Measurements from ENCODE around the gene SMYD2. TPM values are rescaled to one million over a fixed set of nuclear protein-coding genes. Genes with fewer than 3 reads are reported as not detected.

The SMYD2 gene
- total RNA-seq, 1 experiment from 2014 or later, result 25.8 TPM

DNA sequence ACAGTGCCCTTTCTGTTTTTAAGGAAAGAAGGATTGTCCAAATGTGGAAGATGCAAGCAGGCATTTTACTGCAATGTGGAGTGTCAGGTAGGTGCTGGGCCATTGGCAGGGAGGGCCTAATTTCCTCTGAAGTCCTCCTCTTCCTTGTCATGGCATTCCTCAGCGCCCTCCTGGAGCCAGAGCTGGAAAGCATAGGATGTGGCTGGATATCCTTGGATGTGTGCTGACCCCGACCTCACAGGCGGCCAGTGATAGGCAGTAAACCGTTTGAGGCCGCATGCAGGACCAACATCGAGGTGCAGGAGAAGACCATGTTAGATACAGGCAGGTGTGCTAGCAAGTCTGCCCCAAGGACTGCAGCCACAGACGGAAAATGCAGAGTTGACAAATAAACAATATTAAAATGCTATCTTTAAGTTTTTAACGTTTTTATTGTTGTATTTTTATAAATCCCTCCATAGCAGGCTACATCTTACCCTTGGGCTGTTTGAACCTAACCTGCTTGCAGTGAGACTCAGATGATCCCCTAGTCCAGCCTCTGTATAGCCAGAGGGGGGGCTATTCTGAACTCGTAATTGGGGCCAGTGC lies 24.3 kb downstream of the SMYD2 start:
- peaks cover 11% of the 10 kb centered on the region for H3K4me1 ChIP-seq (ENCODE audit: insufficient read depth, low read length, poor library complexity, severe bottlenecking)
- no peaks in the 10 kb centered on the region for H3K9me3 ChIP-seq (ENCODE audit: low read depth, low read length, poor library complexity, severe bottlenecking)
- BruUV-seq (replicated peaks), result no TSS peak
- POLR2A ChIA-PET (ENCODE audit: low non-redundant PET), result no interaction called here
- no peak overlapping the region for H3K27ac ChIP-seq (ENCODE audit: low read depth, low read length, poor library complexity, severe bottlenecking)
- no peaks in the 10 kb centered on the region for H3K27me3 ChIP-seq (replicated peaks; ENCODE audit: insufficient read depth, low read depth, low read length, poor library complexity)
- no peak for TF ChIP-seq EZH2 (IDR thresholded peaks at IDR 0.05; ENCODE audit: borderline replicate concordance, low read depth, low read length, poor library complexity, severe bottlenecking)
- intact Hi-C loops (cut with micrococcal nuclease; ENCODE audit: unreplicated experiment), result loop anchor here (10.0 kb wide), 1 partner anchor 1040 kb away; no protein-coding TSS in a partner anchor
- CTCF ChIA-PET, result no interaction called here
- H3K36me3 ChIP-seq (ENCODE audit: insufficient read depth, low read length, poor library complexity, severe bottlenecking), result no peaks in the 10 kb centered on the region
- no peak overlapping the region for H3K4me3 ChIP-seq (ENCODE audit: low read depth, low read length, poor library complexity, severe bottlenecking)
- DNase-seq (ENCODE audit: low spot score), result no peak

DNA sequence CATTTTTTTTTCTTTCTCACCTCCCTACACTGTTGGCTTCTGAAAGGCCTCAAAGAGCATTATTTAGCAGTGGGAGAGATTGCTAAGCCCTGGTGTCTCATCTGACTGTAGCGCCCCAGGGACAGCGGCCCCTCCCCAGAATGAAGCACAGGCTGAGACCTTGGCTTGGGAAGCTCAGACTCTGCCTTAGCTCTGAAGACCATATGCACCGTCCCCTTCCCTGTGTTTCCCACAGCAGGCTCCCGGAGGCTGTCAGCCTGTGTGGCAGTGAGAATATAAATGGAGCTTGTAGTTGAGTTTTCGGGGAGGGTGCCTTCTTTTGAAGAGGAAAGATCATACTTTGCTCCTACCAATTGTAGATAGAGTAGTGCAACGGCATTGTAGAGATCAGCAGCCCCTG lies 25.3 kb downstream of the SMYD2 start:
- H3K27me3 ChIP-seq (replicated peaks; ENCODE audit: insufficient read depth, low read depth, low read length, poor library complexity), result no peaks in the 10 kb centered on the region
- no peak for DNase-seq (ENCODE audit: low spot score)
- no peak overlapping the region for H3K27ac ChIP-seq (ENCODE audit: low read depth, low read length, poor library complexity, severe bottlenecking)
- no peaks in the 10 kb centered on the region for H3K9me3 ChIP-seq (ENCODE audit: low read depth, low read length, poor library complexity, severe bottlenecking)
- TF ChIP-seq, protein P1, sequence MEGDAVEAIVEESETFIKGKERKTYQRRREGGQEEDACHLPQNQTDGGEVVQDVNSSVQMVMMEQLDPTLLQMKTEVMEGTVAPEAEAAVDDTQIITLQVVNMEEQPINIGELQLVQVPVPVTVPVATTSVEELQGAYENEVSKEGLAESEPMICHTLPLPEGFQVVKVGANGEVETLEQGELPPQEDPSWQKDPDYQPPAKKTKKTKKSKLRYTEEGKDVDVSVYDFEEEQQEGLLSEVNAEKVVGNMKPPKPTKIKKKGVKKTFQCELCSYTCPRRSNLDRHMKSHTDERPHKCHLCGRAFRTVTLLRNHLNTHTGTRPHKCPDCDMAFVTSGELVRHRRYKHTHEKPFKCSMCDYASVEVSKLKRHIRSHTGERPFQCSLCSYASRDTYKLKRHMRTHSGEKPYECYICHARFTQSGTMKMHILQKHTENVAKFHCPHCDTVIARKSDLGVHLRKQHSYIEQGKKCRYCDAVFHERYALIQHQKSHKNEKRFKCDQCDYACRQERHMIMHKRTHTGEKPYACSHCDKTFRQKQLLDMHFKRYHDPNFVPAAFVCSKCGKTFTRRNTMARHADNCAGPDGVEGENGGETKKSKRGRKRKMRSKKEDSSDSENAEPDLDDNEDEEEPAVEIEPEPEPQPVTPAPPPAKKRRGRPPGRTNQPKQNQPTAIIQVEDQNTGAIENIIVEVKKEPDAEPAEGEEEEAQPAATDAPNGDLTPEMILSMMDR (conservative IDR thresholded peaks at IDR 0.05; ENCODE audit: low read depth, low read length), result no peak
- no peak for TF ChIP-seq EZH2 (IDR thresholded peaks at IDR 0.05; ENCODE audit: borderline replicate concordance, low read depth, low read length, poor library complexity, severe bottlenecking)
- ChIA-PET CTCF (no interaction called here), POLR2A (ENCODE audit: low non-redundant PET) (no interaction called here)
- intact Hi-C loops (cut with micrococcal nuclease; ENCODE audit: unreplicated experiment), result loop anchor here (10.0 kb wide), 1 partner anchor 1041 kb away; no protein-coding TSS in a partner anchor
- no peaks in the 10 kb centered on the region for H3K36me3 ChIP-seq (ENCODE audit: insufficient read depth, low read length, poor library complexity, severe bottlenecking)
- no TSS peak for BruUV-seq (replicated peaks)
- peaks cover 12% of the 10 kb centered on the region for H3K4me1 ChIP-seq (ENCODE audit: insufficient read depth, low read length, poor library complexity, severe bottlenecking)
- H3K4me3 ChIP-seq (ENCODE audit: low read depth, low read length, poor library complexity, severe bottlenecking), result no peak overlapping the region

DNA sequence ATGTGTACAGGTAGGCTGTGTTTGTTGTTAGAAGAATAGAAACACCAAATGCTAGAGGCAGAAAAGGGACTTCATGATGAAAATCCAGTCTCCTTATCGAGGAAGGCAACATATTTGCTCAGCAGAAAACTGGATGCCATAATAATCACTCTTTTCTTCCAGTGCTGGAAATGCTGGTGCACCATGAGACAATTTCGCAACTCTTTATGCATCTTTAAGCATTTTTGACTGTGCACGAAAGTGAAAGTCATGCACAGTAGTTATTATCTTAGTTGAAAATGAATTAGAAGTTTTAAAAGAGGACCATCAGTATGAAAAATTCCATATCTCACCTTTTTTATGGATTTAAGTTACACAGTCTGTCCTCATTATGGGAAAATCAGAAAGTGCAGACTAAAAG lies 29.1 kb downstream of the SMYD2 start:
- H3K4me3 ChIP-seq (ENCODE audit: low read depth, low read length, poor library complexity, severe bottlenecking), result no peak overlapping the region
- peaks cover 7% of the 10 kb centered on the region for H3K4me1 ChIP-seq (ENCODE audit: insufficient read depth, low read length, poor library complexity, severe bottlenecking)
- ChIA-PET POLR2A (ENCODE audit: low non-redundant PET) (no interaction called here), CTCF (no interaction called here)
- DNase-seq (ENCODE audit: low spot score), result no peak
- no peaks in the 10 kb centered on the region for H3K27me3 ChIP-seq (replicated peaks; ENCODE audit: insufficient read depth, low read depth, low read length, poor library complexity)
- H3K27ac ChIP-seq (ENCODE audit: low read depth, low read length, poor library complexity, severe bottlenecking), result no peak overlapping the region
- no TSS peak for BruUV-seq (replicated peaks)
- intact Hi-C loops (cut with micrococcal nuclease; ENCODE audit: unreplicated experiment), result no loop called here
- H3K36me3 ChIP-seq (ENCODE audit: insufficient read depth, low read length, poor library complexity, severe bottlenecking), result no peaks in the 10 kb centered on the region
- TF ChIP-seq, protein P1 (conservative IDR thresholded peaks at IDR 0.05; ENCODE audit: low read depth, low read length), result no peak
- no peak for TF ChIP-seq EZH2 (IDR thresholded peaks at IDR 0.05; ENCODE audit: borderline replicate concordance, low read depth, low read length, poor library complexity, severe bottlenecking)
- no peaks in the 10 kb centered on the region for H3K9me3 ChIP-seq (ENCODE audit: low read depth, low read length, poor library complexity, severe bottlenecking)

All from A673 (cell line).